ENCODE data around the gene FBP1.

The FBP1 gene

GRCh38 chr9:94655739-94656138 lies 16.4 kb upstream of the FBP1 start:
- DNase-seq = no peak

GRCh38 chr9:94654165-94654894 lies 15.0 kb upstream of the FBP1 start:
- DNase-seq = no peak

GRCh38 chr9:94650949-94651348 lies 11.6 kb upstream of the FBP1 start:
- DNase-seq = no peak

GRCh38 chr9:94649100-94649819 lies 9.9 kb upstream of the FBP1 start:
- no peak for DNase-seq

GRCh38 chr9:94648185-94648584 lies 8.9 kb upstream of the FBP1 start:
- no peak for DNase-seq

- DNase-seq = no peak
These were observed 6.6 kb upstream of the FBP1 start for GRCh38 chr9:94645901-94646300.

- no peak for DNase-seq
These were observed 5.2 kb upstream of the FBP1 start for GRCh38 chr9:94644543-94644942.

GRCh38 chr9:94643741-94644140 lies 4.4 kb upstream of the FBP1 start:
- DNase-seq = no peak

GRCh38 chr9:94643176-94643575 lies 3.9 kb upstream of the FBP1 start:
- DNase-seq = no peak

GRCh38 chr9:94642501-94642900 lies 3.2 kb upstream of the FBP1 start:
- no peak for DNase-seq

- DNase-seq = no peak
These were observed 670 bp upstream of the FBP1 start for GRCh38 chr9:94639999-94640376.

GRCh38 chr9:94638335-94639060 lies 820 bp downstream of the FBP1 start:
- no peak for DNase-seq

GRCh38 chr9:94632737-94633136 lies 6.6 kb downstream of the FBP1 start:
- DNase-seq = no peak

- no peak for DNase-seq
These were observed 7.7 kb downstream of the FBP1 start for GRCh38 chr9:94631599-94631998.

- DNase-seq = no peak
These were observed 8.5 kb downstream of the FBP1 start for GRCh38 chr9:94630833-94631232.

- DNase-seq = no peak
These were observed 9.0 kb downstream of the FBP1 start for GRCh38 chr9:94630281-94630680.

- no peak for DNase-seq
These were observed 12.0 kb downstream of the FBP1 start for GRCh38 chr9:94627287-94627686.

- DNase-seq = no peak
These were observed 13.5 kb downstream of the FBP1 start for GRCh38 chr9:94625835-94626234.

GRCh38 chr9:94624629-94625028 lies 14.7 kb downstream of the FBP1 start:
- DNase-seq = no peak

- DNase-seq = no peak
These were observed 16.1 kb downstream of the FBP1 start for GRCh38 chr9:94623253-94623652.

- DNase-seq = no peak
These were observed 17.1 kb downstream of the FBP1 start for GRCh38 chr9:94622087-94622800.

GRCh38 chr9:94619026-94619425 lies 20.3 kb downstream of the FBP1 start:
- DNase-seq = no peak

- DNase-seq = no peak
These were observed 26.3 kb downstream of the FBP1 start for GRCh38 chr9:94613003-94613402.
